ACHN (cell line): Measurements from ENCODE around the gene HAND2.
A peak's percentile ranks its signal among the peaks of the same experiment; 100 is the strongest.

Experiments used
- DNase-seq: peaks from one replicate; pipeline ENCODE4 v3.0.0-alpha.2; 2015
- in situ Hi-C: cut with HindIII; loops from 2 replicates; pipeline ENCODE4 v1.10.0; 2017; ENCODE audit warnings: low sequenced_read_pairs, low pct_ligation_motif_present, low pct_unique_long_range_greater_than_20kb

Gene HAND2

DNA sequence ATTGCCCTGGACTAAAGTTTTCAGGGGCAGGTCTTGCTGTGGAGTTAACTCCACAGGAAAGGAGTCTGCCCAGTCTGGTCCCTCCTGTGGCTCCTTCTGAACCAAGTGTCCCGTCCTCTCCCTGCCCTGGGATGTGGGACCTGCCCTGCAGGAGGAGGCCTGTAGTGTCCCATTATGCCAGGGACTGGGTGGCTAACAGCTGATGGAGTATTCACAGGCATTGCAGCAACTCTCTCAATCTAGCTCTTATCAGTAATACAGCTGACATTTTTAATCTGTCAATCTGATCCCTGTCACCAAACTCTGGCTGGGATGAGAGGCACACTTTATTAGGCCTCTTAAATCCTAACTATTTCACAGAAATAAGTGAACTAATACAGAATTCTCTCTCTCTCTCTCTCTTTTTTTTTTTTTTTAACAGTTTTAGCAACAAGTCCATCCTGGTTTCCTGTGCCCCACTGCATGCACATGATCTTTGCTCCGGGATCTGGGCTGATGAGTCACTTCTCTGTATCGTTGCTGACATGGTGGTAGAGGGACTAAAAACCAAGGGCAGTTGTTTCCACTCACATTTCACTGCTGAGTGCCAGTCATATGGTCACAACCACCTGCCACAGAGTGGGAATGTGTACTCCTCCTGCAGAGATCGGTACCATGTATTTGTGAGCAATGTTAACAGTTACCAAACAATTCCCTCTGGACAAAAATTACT is 39.1 kb downstream of the HAND2 start:
- DNase-seq: peak; percentile 54
- in situ Hi-C loops: no loop called here

DNA sequence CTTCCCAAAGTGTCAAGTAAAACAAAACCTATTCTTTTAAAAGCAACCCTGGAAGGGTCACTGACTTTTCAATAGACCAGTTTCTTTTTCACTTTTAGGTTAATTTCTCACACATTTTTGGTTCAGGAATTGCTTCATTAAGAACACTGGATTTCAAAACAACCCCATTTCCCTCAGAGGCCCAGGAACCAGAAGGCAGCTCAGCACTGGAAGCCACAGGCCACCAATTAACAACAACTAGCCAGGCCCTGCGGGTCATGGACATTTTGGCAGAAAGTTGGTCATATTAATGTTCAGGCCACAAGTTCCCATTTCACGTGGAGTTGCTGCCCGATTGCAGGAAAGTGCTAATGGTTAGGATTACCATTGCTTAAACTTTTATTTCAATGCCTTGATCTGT is 39.8 kb downstream of the HAND2 start:
- in situ Hi-C loops: no loop called here
- no peak for DNase-seq

DNA sequence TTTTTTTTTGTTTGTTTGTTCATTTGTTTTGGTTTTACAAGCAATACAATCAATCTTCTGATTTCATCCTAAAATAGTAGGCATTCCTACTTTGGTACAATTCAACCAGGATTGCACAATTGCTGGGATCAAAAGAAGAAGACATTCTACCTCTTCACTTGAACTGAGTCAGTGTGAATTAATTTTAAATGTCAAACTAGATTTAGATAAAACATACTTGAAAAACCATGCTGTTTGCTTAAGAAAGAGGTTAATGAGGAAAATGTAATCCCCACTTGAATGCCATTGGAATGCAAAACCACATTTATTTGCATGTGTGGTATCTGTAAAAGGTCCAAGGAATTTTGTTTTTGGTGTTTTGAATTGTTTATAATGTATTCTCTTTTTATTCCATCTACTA is 40.5 kb downstream of the HAND2 start:
- no peak for DNase-seq
- in situ Hi-C loops: no loop called here

DNA sequence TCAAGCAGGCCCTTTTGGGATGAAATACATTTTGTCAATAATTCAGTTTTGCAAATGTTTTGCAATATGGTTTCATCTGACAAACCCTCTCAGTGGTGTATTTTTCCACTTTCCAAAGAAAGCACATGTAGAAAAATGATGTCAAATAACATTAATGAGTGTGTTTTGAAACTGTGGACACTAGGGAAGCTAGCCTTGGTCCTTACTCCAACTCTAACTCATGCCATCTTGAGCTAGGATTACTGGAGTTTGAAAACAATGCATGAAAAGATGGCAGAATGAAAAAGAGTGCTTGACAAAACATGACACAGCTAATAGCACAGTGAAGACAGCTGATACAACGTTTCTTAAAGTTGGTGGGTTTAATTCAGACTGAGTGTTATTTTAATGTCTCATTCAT is 41.4 kb downstream of the HAND2 start:
- no peak for DNase-seq
- in situ Hi-C loops: no loop called here

DNA sequence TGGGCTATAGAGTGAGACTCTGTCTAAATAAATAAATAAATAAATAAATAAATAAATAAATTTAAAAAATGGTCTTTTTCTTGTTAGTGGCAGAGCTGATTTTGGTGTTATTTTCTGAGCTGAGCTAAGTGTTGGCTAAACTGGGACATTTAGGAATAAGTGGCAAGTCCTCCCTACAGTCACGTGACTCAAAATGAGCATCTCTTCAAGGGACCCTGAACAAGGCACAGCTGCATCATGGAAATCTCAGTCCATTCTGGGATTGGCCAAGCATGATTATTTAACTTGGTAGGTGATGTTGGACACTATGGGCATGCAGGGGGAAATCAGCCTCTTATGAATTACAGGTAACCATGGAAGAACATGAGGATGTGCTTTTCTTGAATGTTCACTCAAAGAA is 42.0 kb downstream of the HAND2 start:
- in situ Hi-C loops: no loop called here
- DNase-seq: no peak

DNA sequence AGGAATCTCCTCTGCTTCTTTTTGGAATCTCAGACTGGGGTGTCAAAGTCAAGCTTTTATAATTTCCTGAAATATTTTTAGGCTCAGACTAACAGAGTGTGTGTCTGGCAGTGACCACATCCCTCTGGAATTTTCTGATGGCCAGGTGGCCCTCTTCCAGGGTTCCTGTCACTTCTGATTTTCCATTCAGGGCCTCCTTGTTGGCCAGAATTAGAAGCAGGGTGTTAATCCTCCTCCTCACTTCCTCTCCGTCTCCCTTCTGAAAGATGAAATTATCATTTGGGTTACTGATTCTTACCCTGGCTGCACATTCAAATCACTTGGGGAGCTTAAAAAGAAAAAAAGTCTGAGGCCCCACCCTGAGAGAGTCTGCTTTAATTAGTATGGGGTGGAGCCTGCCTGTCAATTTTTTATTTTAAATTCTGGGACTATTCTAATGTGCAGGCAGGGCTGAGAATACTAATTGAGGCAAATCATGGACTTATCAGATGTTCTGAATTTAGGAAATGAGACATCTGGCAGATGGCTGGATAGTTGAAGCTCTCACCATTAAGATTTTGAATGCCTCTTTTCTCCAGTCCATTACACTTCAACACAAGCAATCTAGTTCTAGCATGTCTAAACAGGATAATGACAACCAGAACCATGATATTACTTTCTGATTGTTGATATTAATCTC is 43.2 kb downstream of the HAND2 start:
- in situ Hi-C loops: no loop called here
- no peak for DNase-seq

DNA sequence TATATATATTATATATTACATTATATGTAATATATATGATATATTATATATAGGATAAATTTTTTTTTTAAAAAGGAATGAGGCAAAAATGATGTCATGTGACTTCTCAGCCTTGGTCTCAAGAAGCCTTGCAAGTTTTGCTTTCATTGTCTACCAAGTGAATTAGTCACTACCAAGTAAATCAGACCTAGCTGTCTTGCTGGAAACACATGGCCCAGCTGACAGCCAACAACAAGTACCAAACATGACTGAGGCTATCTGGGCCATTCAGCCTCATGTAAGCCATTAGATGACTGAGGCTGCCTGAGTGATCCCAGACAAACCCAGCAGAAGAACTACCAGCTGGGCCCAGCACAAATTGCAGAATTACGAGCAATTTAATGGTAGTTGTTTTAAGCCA is 44.9 kb downstream of the HAND2 start:
- in situ Hi-C loops: no loop called here
- DNase-seq: no peak

DNA sequence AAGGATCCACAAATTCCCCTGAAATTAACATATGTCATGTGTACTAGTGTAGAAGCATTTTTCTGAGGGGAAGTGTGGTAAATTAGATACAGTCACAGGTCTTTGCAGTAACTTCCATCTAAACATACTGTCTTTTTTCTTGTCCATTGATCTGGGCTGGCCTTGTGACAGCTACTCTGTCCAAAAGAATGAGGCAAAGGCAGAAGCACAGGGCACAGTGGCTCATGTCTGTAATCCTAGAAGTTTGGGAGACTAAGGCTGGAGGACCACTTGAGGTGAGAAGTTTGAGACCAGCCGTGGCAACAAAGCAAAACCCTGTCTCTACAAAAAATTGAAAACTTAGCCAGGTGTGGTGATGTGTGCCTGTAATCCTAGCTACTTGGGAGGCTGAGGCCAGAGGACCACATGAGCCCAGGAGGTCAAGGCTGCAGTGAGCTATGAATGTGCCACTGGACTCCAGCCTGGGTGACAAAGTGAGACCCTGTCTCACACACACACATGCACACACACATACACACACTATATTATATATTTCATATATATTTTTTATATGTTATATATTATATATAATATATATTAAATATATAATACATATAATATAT is 47.6 kb downstream of the HAND2 start:
- in situ Hi-C loops: no loop called here
- DNase-seq: no peak

DNA sequence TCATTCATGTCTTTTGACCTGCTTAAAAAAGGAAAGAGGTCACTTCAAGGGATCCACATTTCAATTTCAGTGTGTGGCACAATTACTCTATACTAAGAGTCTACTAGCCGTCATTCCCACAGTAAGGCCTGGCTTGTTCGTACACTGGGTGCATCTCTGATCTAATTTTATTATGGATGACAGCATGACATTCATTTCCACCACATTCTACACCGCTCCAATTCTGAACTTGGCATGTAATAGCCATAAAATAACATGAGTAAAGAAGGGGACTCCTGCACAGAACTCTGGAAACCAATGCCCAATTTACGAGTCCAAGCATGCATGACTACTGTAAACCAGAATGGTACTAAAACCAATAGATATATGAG is 51.1 kb downstream of the HAND2 start:
- in situ Hi-C loops: no loop called here
- DNase-seq: no peak

DNA sequence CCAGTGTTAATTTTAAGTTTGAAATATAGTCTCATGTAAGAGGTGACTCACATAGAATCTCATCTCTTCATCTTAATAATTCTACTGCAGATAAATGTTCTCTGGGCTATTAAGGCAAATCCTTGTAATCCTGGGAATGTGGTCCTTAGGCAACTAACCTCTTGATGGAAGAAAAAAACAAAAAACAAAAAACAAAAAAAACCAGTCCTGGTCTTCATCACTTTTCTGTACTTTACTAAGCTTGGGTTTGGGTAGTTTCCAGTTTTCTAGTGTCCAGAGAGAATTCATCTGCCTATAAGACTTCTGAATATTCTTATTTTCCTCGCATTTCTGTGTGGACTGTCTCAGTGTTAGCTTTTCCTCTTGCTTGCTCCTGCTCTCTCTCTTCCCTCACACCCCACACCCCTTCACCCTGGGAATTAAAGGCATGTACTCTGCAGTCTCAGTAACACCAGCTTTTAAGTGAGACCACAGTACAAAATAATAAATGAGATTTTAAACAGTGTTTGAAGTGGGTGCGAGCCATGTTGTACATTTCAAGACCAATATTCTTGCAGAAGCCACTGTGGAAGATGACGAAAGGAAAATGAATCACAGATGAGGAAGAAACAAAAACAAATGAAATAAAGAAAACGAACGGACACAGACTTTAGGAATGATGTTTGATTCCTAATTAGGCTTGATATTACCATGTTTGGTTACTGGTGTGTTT is 51.7 kb downstream of the HAND2 start:
- no peak for DNase-seq
- in situ Hi-C loops: no loop called here

DNA sequence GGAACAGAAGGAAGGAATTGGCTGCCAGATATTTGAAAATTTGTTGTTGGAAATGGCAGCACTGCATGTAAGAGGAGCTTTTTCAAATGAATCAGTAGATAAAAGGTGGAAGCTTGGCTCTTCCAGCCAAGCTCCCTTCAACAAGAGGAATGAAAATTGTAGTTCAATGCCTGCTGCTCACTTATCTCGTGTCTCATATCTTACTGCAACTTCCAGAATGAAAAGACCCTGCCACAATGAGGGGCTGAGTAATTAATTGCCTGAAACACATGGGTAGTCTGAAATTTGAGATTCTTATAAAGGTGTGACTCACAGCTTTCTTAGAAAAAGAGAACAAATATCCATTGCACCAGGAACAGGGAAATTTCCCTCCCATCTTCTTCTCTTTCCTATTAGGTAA is 53.0 kb downstream of the HAND2 start:
- no peak for DNase-seq
- in situ Hi-C loops: no loop called here
